Testis (tissue), 3 donors: ENCODE results near the gene ALPK1. TPM values are rescaled to one million over a fixed set of nuclear protein-coding genes. Genes with fewer than 3 reads are reported as not detected.

ENCODE experiments used
- DNase-seq: peaks from one replicate; pipeline ENCODE4 v3.0.0-alpha.2; 2019
- H3K27ac ChIP-seq, 2 donors: fragments of 200-600 bp; sonication (generic); one replicate each; pipeline ENCODE4 v1.5.1; 2019
- H3K27me3 ChIP-seq: fragments of 200-600 bp; sonication (generic); one replicate; pipeline ENCODE4 v1.5.1; 2019
- H3K36me3 ChIP-seq: fragments of 200-600 bp; sonication (generic); one replicate; pipeline ENCODE4 v1.5.1; 2017; ENCODE audit warnings: low read depth; ENCODE audit errors: missing control alignments
- H3K4me1 ChIP-seq: fragments of 200-600 bp; sonication (generic); one replicate; pipeline ENCODE4 v1.5.1; 2019
- H3K4me3 ChIP-seq, 2 donors: fragments of 200-600 bp; sonication (generic); one replicate each; pipeline ENCODE4 v1.5.1; 2017 to 2019
- H3K9me3 ChIP-seq: fragments of 200-600 bp; sonication (generic); one replicate; pipeline ENCODE4 v1.5.1; 2017
- CTCF ChIP-seq, 3 experiments: fragments of 450-650 bp in 2 of 3; fragments of 200-600 bp in 1 of 3; sonication (generic) in 1 of 3; IDR thresholded peaks; one replicate each; pipeline ENCODE4 v1.5.1; 2016 to 2019; ENCODE audit warnings: antibody characterized with exemption in 3 of 3, mild to moderate bottlenecking in 2 of 3, moderate library complexity in 1 of 3
- POLR2A ChIP-seq: fragments of 450-650 bp; IDR thresholded peaks from one replicate; pipeline ENCODE4 v1.6.1; 2017; ENCODE audit warnings: antibody characterized with exemption, mild to moderate bottlenecking, moderate library complexity
- WGBS, 2 donors: methylation state at CpG; one replicate each; pipeline ENCODE4 v1.1.5; 2018; 5-methylcytosine and 5-hydroxymethylcytosine counted together
- intact Hi-C: fragments of 100-400 bp; cut with DNase I; formaldehyde crosslinking; loops from one replicate; pipeline ENCODE4 v1.15.1; 2023; ENCODE audit warnings: low total_unique reads
- polyA plus RNA-seq: library from polyadenylated mRNA; stranded (reverse); fragments of 350-450 nt; fragmentation: Illumina TruSeq; extraction: RNeasy Lipid Tissue Mini Kit (QIAGEN cat#74804); gene quantifications from one replicate; pipeline ENCODE4 v1.2.3, GENCODE V29; 2014; ENCODE audit warnings: low read depth, low replicate concordance; ENCODE audit not compliant: insufficient read depth
- total RNA-seq, 2 donors: library from RNA; depleted of rRNA; stranded (reverse); fragments of >200 nt; gene quantifications; one replicate each; pipeline ENCODE4 v1.2.3, GENCODE V29; 2016

Gene ALPK1
- total and polyA plus RNA-seq, 3 donors from 2014 or later: 5.2 to 12.5 (median 9.7) TPM

- H3K27me3 ChIP-seq: no peaks in the 10 kb centered on the region
- TF ChIP-seq CTCF (IDR thresholded peaks at IDR 0.05) (no peak), POLR2A (no peak)
- no peak overlapping the region for H3K27ac ChIP-seq
- H3K9me3 ChIP-seq: no peaks in the 10 kb centered on the region
- no peaks in the 10 kb centered on the region for H3K36me3 ChIP-seq
- H3K4me3 ChIP-seq: no peak overlapping the region
- 95 to 99% methylated on average over 7 to 16 of the region's 16 CpGs for WGBS, 2 donors
- DNase-seq: no peak
- H3K4me1 ChIP-seq: no peaks in the 10 kb centered on the region
- intact Hi-C loops: no loop called here
Measured at GRCh38 chr4:112358952-112359749, 62.0 kb downstream of the ALPK1 start.

GRCh38 chr4:112361181-112361791 is 64.1 kb downstream of the ALPK1 start:
- Histone ChIP-seq H3K4me3 (no peak overlapping the region), H3K27me3 (no peaks in the 10 kb centered on the region), H3K36me3 (no peaks in the 10 kb centered on the region), H3K4me1 (no peaks in the 10 kb centered on the region), H3K9me3 (no peaks in the 10 kb centered on the region), H3K27ac (no peak overlapping the region)
- intact Hi-C loops: no loop called here
- 73 to 75% methylated on average over 4 to 6 of the region's 6 CpGs for WGBS, 2 donors
- TF ChIP-seq CTCF (IDR thresholded peaks at IDR 0.05) (no peak), POLR2A (no peak)
- DNase-seq: no peak

- WGBS, 2 donors: 53 to 68% methylated on average over 1 of the region's 1 CpG
- no peaks in the 10 kb centered on the region for H3K36me3 ChIP-seq
- H3K27ac ChIP-seq: no peak overlapping the region
- H3K4me3 ChIP-seq: no peak overlapping the region
- H3K27me3 ChIP-seq: no peaks in the 10 kb centered on the region
- TF ChIP-seq POLR2A (no peak), CTCF (IDR thresholded peaks at IDR 0.05) (no peak)
- no peaks in the 10 kb centered on the region for H3K4me1 ChIP-seq
- no peaks in the 10 kb centered on the region for H3K9me3 ChIP-seq
- intact Hi-C loops: no loop called here
- DNase-seq: no peak
Measured at GRCh38 chr4:112370466-112370865, 73.3 kb downstream of the ALPK1 start.

- DNase-seq: no peak
- Histone ChIP-seq H3K27ac (no peak overlapping the region), H3K4me3 (no peak overlapping the region), H3K27me3 (no peaks in the 10 kb centered on the region), H3K4me1 (no peaks in the 10 kb centered on the region), H3K36me3 (no peaks in the 10 kb centered on the region), H3K9me3 (no peaks in the 10 kb centered on the region)
- intact Hi-C loops: no loop called here
- TF ChIP-seq CTCF (IDR thresholded peaks at IDR 0.05): no peak
- no peak for TF ChIP-seq POLR2A
- whole genome bisulfite sequencing, 2 donors: 95 to 96% methylated on average over 3 of the region's 3 CpGs
Measured at GRCh38 chr4:112371361-112371760, 74.2 kb downstream of the ALPK1 start.
